Measurements from ENCODE around the gene DGKZ.

DGKZ gene

DNA sequence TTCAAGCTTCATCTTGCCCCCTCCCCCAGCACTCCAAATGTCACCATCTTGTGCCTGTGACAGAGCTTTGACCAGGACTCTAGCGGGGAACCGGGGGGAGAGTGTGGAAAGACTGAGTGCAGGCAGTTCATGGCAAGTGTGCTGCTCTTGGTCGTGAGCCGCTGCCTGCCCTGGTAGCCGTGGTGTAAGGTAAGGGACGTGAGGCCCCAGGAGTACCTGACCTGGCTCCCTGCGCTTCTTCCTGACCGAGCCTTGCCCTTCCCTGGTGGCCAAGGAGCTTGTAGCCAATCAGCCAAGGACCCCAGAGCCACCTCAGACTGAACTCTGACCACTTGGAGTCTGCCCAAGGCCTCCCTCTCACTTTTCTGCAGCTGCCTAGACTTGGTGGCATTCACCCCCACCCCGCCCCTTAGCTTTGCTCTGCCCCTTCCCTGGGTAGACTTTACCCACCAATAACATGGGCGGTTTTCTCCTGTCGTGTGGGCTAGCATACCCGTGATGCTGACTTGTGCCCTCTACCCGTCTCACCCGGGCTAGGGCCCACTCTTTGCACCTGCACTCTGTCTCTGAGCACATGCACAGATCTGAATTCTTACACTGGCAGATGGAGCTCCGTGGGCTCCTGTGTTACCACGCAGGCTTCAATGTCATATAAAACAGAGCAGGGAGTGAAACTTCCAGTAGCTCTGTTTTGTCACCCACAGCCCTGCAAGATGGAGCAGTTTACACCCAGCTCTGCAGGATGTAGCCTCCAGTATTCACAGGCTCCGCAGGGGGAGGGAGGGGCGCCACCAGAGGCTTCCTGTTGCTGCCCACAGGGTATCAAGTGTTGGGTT, 1.5 kb downstream of the DGKZ start:
- no peak for FAIRE-seq

DNA sequence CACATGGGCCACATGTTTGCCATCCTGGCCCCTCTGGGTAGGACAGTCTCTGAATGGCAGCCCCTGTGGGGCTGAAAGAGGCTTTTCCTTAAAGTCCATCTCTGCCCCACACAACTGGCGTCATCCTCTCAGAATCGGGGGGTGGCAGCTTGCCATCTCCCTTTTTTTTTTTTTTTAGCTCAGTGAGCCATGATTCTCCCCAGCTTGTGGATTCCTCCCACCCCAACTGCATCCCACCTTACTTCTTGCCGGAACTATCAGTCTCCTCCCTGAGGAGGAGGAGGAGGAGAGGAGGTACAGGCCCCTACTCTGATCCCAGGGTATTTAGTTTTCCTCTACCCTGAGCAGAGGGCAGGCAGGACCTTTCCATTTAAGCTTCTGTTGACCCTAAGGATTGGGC, 3.4 kb downstream of the DGKZ start:
- no peak for FAIRE-seq

DNA sequence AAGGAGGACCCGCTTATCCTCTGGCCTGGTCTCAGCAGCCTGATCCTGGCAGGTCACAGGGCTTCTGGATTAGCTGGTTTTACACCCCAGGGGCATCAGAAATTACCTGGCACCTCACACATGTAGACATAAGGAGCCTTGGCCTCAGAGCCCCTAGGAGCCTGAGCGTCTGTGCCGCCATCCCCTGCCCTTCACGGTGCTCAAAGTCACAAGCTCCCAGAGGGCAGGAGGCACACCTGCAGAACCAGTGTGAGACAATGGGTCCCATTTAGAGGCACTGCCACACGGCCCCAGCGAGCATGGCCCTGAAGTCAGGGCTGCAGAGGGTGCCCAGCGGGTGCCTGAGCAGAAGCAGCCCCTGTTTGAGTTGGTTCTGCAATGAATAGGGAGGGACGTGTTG, 3.9 kb downstream of the DGKZ start:
- no peak for FAIRE-seq

GRCh38 chr11:46351606-46352005, 4.3 kb downstream of the DGKZ start:
- no peak for FAIRE-seq

- FAIRE-seq: no peak
These were observed 5.0 kb downstream of the DGKZ start for GRCh38 chr11:46352063-46352841.

- FAIRE-seq: no peak
These were observed 6.4 kb downstream of the DGKZ start for GRCh38 chr11:46353698-46354097.

DNA sequence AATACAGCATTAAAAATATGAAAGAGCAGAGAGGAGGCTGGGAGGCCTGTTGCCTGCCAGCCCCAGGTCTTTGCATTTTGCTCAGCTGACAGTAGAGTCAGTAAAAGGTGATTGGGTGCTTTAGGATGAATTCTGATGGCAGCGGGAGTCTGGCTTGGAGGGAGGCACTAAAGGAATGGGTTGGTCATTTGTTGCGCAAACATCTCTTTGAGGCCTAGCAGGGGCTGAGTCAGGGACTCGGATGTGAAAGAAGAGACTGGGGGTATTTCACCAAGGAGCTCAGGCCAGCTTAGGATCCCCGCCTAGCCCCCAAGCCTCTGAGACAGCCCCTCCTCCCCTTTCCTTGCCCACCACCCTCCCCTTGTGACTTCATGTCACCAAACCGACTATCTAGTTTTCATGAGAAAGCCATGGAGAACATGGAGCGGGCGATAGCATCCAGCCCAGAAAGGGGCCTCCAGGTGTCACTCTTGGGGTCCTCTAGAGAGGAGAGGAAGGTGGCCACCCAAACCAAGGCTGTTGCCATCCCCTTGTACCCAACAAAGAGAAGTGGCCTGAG, 9.7 kb downstream of the DGKZ start:
- FAIRE-seq: no peak

GRCh38 chr11:46357483-46357936, 10.2 kb downstream of the DGKZ start:
- no peak for FAIRE-seq

- no peak for FAIRE-seq
These were observed 12.7 kb downstream of the DGKZ start for GRCh38 chr11:46359953-46360352.

DNA sequence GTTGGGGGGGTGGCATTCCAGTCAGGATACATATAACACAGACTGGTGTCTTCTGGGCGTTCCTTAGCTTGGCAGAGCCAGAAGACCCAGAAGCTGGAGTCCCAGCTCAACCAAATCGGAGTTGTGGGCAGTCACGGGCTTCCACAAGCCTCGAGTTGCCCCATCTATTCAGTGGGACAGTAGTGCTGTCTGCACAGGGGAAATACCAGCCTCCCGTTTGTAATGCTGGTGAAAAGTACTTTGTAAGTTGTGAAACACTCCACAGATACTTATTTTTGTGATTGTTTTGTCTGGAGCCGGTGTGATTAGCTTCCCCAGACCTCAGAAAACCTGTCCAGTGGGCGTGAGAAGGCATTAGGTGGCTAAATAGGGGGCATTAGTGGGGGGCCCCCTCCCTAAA, 13.6 kb downstream of the DGKZ start:
- no peak for FAIRE-seq

- no peak for FAIRE-seq
These were observed 14.3 kb downstream of the DGKZ start for GRCh38 chr11:46361283-46362155.

DNA sequence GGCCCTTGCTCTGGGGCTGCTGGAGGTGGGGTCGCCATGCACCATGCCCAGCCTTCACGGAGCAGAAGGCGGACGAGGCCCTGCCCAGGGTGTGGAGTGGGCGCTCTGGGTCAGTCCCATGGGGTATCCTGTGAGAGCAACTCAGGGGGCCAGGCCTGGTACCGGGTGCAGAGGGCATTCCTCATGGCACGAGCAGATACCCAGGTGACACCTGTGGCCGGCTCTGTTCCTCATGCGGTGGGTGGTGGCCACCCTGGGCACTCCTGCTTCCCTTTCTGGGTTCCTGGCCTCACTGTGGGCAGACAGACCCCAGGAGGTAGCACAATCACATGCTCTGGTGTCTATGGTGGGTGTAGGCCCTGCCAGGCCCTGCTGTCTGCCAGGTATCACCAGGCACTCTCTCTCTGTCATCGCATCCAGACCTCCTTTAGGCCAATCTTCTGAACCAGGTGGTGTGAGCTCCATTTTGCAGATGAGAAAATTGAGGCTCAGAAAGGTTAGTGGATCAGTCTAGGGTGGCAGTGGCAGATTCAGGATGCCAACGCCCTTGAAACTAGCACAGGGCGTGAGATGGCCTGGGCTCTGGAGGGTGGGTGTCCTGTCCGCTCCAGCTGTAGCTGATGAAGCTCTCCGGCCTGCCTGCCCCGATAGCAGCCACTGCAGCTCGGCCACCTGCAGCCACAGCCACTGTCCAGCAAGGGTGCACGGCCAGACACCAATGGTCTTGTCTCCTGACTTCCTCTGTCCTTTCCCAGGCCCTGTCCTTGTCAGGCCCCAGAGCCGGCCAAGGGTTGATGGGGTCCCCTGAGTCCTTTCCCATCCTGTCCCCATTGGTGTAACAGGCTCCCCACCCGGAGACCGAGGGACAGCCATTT, 15.1 kb downstream of the DGKZ start:
- FAIRE-seq: no peak

- FAIRE-seq: no peak
These were observed 15.8 kb downstream of the DGKZ start for GRCh38 chr11:46363031-46363407.

- no peak for FAIRE-seq
These were observed 16.3 kb downstream of the DGKZ start for GRCh38 chr11:46363455-46364005.

GRCh38 chr11:46364056-46364455, 16.8 kb downstream of the DGKZ start:
- no peak for FAIRE-seq

DNA sequence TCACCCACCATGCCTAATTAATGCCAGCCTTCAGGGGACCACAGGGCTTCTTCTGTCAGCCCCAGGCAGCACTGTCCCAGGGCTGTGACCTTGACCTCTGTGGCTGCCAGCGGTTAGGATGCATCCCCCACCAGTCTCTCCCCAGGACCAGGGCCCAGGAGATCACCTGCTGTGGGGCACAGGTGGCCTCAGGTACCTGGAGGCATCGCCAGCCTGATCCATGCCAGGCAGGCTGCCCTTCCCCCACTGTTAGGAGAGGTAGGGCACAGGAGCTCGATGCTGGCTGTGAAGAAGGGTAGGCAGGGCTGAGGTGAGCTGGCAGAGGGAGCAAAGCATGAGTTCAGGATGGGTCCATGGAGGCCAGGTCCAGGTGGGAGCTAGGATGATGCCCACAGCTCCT, 17.5 kb downstream of the DGKZ start:
- FAIRE-seq: no peak

- no peak for FAIRE-seq
These were observed 19.0 kb downstream of the DGKZ start for GRCh38 chr11:46366260-46366659.

DNA sequence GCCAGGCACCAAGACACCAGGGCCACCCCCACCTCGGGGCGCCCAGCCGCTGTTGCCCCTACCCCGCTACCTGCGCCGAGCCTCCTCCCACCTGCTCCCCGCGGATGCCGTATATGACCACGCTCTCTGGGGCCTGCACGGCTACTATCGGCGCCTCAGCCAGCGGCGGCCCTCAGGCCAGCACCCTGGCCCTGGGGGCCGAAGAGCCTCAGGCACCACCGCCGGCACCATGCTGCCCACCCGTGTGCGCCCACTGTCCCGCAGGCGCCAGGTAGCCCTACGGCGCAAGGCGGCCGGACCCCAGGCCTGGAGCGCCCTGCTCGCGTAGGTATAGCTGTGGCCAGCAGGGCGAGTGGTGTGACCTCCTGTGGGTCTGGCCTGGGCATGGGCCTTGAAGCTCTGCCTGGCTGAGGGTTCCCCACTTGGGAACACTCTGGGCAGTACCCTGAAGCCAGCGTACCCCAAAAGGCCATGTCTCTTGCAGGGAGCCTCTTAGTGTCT, 19.4 kb downstream of the DGKZ start:
- no peak for FAIRE-seq

DNA sequence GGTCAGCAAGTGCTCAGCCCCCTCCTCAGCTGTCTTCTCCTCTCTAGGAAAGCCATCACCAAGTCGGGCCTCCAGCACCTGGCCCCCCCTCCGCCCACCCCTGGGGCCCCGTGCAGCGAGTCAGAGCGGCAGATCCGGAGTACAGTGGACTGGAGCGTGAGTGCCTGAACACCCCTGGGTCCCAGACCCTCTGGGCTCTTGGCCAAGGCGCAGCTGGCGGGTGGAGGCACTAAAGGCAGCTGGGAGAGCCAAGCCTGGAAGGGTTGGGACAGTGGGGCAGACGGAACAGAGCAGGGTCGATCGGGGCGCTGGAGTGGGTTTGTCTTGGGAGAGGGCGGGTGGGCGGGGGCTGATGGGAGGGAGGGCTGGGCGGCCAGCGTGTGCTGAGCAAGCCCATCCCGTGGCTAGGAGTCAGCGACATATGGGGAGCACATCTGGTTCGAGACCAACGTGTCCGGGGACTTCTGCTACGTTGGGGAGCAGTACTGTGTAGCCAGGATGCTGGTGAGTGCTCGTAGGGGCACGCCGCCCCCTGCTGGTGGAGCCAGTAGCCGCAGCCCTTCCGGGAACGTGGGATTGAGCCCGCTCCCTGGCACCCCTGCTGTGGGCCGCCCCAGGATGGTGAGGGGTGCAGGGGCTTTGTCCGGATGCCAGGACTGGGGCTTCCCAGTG, 20.1 kb downstream of the DGKZ start:
- no peak for FAIRE-seq

GRCh38 chr11:46367916-46368267, 20.6 kb downstream of the DGKZ start:
- FAIRE-seq: no peak

Data from TTC549 (cell line).